CD4-positive, alpha-beta memory T cell (primary cell): ENCODE data around the gene TBX21. TPM values are rescaled to one million over a fixed set of nuclear protein-coding genes. Genes with fewer than 3 reads are reported as not detected.

ENCODE experiments used
- CTCF ChIA-PET: fragments of 350-600 bp; sonication (Branson Sonifier 250); formaldehyde crosslinking; loops from one replicate; lab custom pipeline; 2021; ENCODE audit warnings: inconsistent platforms; ENCODE audit not compliant: partially characterized antibody; lab: Charles Lee
- POLR2A ChIA-PET: fragments of 350-600 bp; sonication (Branson Sonifier 250); formaldehyde crosslinking; loops from one replicate; lab custom pipeline; 2021; ENCODE audit not compliant: partially characterized antibody; lab: Charles Lee
- DNase-seq, 5 donors: peaks; one replicate each; pipeline versions ENCODE4 v3.0.0 to v3.0.0-alpha.2; 2020 to 2022; ENCODE audit warnings: mixed read lengths in 1 of 5
- H3K27ac ChIP-seq: one replicate; pipeline ENCODE4 v1.7.0; 2013; ENCODE audit warnings: low read depth, low read length
- H3K27me3 ChIP-seq: 2 replicates; pipeline ENCODE4 v1.7.0; 2013; ENCODE audit warnings: mild to moderate bottlenecking, low read length, moderate library complexity; ENCODE audit not compliant: insufficient read depth
- H3K36me3 ChIP-seq: 2 replicates; pipeline ENCODE4 v1.7.0; 2013; ENCODE audit warnings: mild to moderate bottlenecking, low read length, moderate library complexity; ENCODE audit not compliant: insufficient read depth
- H3K4me1 ChIP-seq: 2 replicates; pipeline ENCODE4 v1.7.0; 2013; ENCODE audit warnings: mild to moderate bottlenecking, low read length, moderate library complexity; ENCODE audit not compliant: insufficient read depth
- H3K4me3 ChIP-seq, 2 donors: one replicate each; pipeline ENCODE4 v1.7.0; 2013; ENCODE audit warnings: low read length in 2 of 2, mild to moderate bottlenecking in 1 of 2
- H3K9me3 ChIP-seq, 2 donors: one replicate each; pipeline ENCODE4 v1.7.0; 2013; ENCODE audit warnings: low read length in 2 of 2, control low read depth in 1 of 2; ENCODE audit not compliant: control insufficient read depth in 1 of 2
- H3K27ac Mint-ChIP-seq, 7 donors: one replicate each; pipeline ENCODE4 v1.8.0; 2020 to 2021; ENCODE audit warnings: mixed read lengths in 7 of 7, mild to moderate bottlenecking in 6 of 7, inconsistent platforms in 3 of 7, moderate library complexity in 3 of 7
- H3K27me3 Mint-ChIP-seq, 2 donors: one replicate each; pipeline ENCODE4 v1.8.0; 2020 to 2021; ENCODE audit warnings: mixed read lengths in 2 of 2
- H3K36me3 Mint-ChIP-seq, 2 donors: one replicate each; pipeline ENCODE4 v1.8.0; 2020 to 2021; ENCODE audit warnings: mixed read lengths in 2 of 2, inconsistent platforms in 1 of 2, mild to moderate bottlenecking in 1 of 2
- H3K4me1 Mint-ChIP-seq, 4 donors: one replicate each; pipeline ENCODE4 v1.8.0; 2020 to 2021; ENCODE audit warnings: mixed read lengths in 4 of 4, mild to moderate bottlenecking in 1 of 4
- H3K4me3 Mint-ChIP-seq, 8 donors: one replicate each; pipeline ENCODE4 v1.8.0; 2020 to 2021; ENCODE audit warnings: mixed read lengths in 8 of 8, mild to moderate bottlenecking in 7 of 8, moderate library complexity in 6 of 8, inconsistent platforms in 3 of 8
- H3K9me3 Mint-ChIP-seq, 8 donors: one replicate each; pipeline ENCODE4 v1.8.0; 2020 to 2021; ENCODE audit warnings: mixed read lengths in 8 of 8, mild to moderate bottlenecking in 5 of 8, inconsistent platforms in 3 of 8, moderate library complexity in 1 of 8
- intact Hi-C: fragments of 100-400 bp; cut with micrococcal nuclease; formaldehyde crosslinking; loops from one replicate; pipeline ENCODE4 v1.15.1; 2023
- polyA plus RNA-seq, 2 donors: library from polyadenylated mRNA; unstranded; fragments of 300-500 nt; fragmentation: Illumina TruSeq; gene quantifications; one replicate each; pipeline ENCODE4 v1.2.3, GENCODE V29; 2021
- total RNA-seq, 2 experiments: library from RNA; stranded (reverse); gene quantifications; one replicate each; pipeline ENCODE4 v1.2.3, GENCODE V29; 2021

TBX21 gene
- total and polyA plus RNA-seq, 4 experiments from 2014 or later = 6.8 to 17.9 (median 13.6) TPM

GRCh38 chr17:47715669-47716325 is 17.2 kb upstream of the TBX21 start:
- Mint-ChIP-seq H3K4me3 (peak overlapping the region in 4 of 8 donors; percentile 26 to 52 (median 40)), H3K36me3 (no peaks in the 10 kb centered on the region), H3K27me3 (no peaks in the 10 kb centered on the region), H3K9me3 (no peaks in the 10 kb centered on the region), H3K4me1 (peaks cover 46 to 89% (median 71%) of the 10 kb centered on the region in 4 donors), H3K27ac (peak overlapping the region in 6 of 7 donors; percentile 37 to 74 (median 69))
- ChIA-PET CTCF (interaction anchor here (4.3 to 8.2 kb wide), 2 partner anchors 10 to 17 kb away, joined by 22 to 118 read pairs; no protein-coding TSS in a partner anchor), POLR2A (interaction anchor here (1.5 to 1.6 kb wide), 2 partner anchors 8 to 14 kb away, joined by 4 to 5 read pairs; no protein-coding TSS in a partner anchor)
- DNase-seq = peak in 1 of 5 donors; percentile 5
- H3K9me3 ChIP-seq = no peaks in the 10 kb centered on the region
- no peaks in the 10 kb centered on the region for H3K36me3 ChIP-seq
- H3K27me3 ChIP-seq = no peaks in the 10 kb centered on the region
- no peak overlapping the region for H3K27ac ChIP-seq
- intact Hi-C loops = no loop called here
- no peak overlapping the region for H3K4me3 ChIP-seq
- peaks cover 60% of the 10 kb centered on the region for H3K4me1 ChIP-seq

GRCh38 chr17:47716375-47716774 is 16.7 kb upstream of the TBX21 start:
- Mint-ChIP-seq H3K9me3 (no peaks in the 10 kb centered on the region), H3K4me1 (peaks cover 51 to 95% (median 76%) of the 10 kb centered on the region in 4 donors), H3K27me3 (no peaks in the 10 kb centered on the region), H3K27ac (peak overlapping the region in 2 of 7 donors; percentile 27 to 52), H3K4me3 (peak overlapping the region in 1 of 8 donors; percentile 52), H3K36me3 (no peaks in the 10 kb centered on the region)
- H3K36me3 ChIP-seq = no peaks in the 10 kb centered on the region
- H3K4me3 ChIP-seq = no peak overlapping the region
- CTCF ChIA-PET = interaction anchor here (4.3 to 8.2 kb wide), 2 partner anchors 11 to 17 kb away, joined by 22 to 118 read pairs; no protein-coding TSS in a partner anchor
- no peak overlapping the region for H3K27ac ChIP-seq
- POLR2A ChIA-PET = interaction anchor here (1.5 kb wide), 1 partner anchor 9 kb away, joined by 5 read pairs; no protein-coding TSS in a partner anchor
- no peaks in the 10 kb centered on the region for H3K27me3 ChIP-seq
- no peaks in the 10 kb centered on the region for H3K9me3 ChIP-seq
- peak in 1 of 5 donors; percentile 14 for DNase-seq
- intact Hi-C loops = no loop called here
- H3K4me1 ChIP-seq = peaks cover 66% of the 10 kb centered on the region

GRCh38 chr17:47717261-47717697 is 15.8 kb upstream of the TBX21 start:
- no peak overlapping the region for H3K4me3 ChIP-seq
- H3K27ac Mint-ChIP-seq = peak overlapping the region in 4 of 7 donors; percentile 9 to 86 (median 26)
- no peaks in the 10 kb centered on the region for H3K27me3 ChIP-seq
- no peaks in the 10 kb centered on the region for H3K36me3 ChIP-seq
- peaks cover 55 to 96% (median 78%) of the 10 kb centered on the region in 4 donors for H3K4me1 Mint-ChIP-seq
- intact Hi-C loops = loop anchor here (1.0 kb wide), 1 partner anchor 18 kb away; no protein-coding TSS in a partner anchor
- peak in 1 of 5 donors; percentile 37 for DNase-seq
- H3K9me3 ChIP-seq = no peaks in the 10 kb centered on the region
- no peaks in the 10 kb centered on the region for H3K36me3 Mint-ChIP-seq
- peak overlapping the region in 2 of 8 donors; percentile 52 to 75 for H3K4me3 Mint-ChIP-seq
- H3K9me3 Mint-ChIP-seq = no peaks in the 10 kb centered on the region
- H3K27ac ChIP-seq = no peak overlapping the region
- ChIA-PET POLR2A (interaction anchor here (2.3 to 2.6 kb wide), 2 partner anchors 17 to 21 kb away, joined by 7 to 8 read pairs; no protein-coding TSS in a partner anchor), CTCF (interaction anchor here (1.1 to 8.2 kb wide), 4 partner anchors 12 to 23 kb away, joined by 4 to 118 read pairs (median 14); no protein-coding TSS in a partner anchor)
- no peaks in the 10 kb centered on the region for H3K27me3 Mint-ChIP-seq
- H3K4me1 ChIP-seq = peaks cover 75% of the 10 kb centered on the region

GRCh38 chr17:47717979-47718621 is 14.9 kb upstream of the TBX21 start:
- ChIA-PET CTCF (interaction anchor here (0.7 to 8.2 kb wide), 10 partner anchors 10 to 55 kb away, joined by 3 to 118 read pairs (median 6); partner anchors contain the start of gene TBX21), POLR2A (interaction anchor here (0.8 to 2.8 kb wide), 13 partner anchors 9 to 69 kb away, joined by 3 to 44 read pairs (median 8); partner anchors contain the start of genes KPNB1, TBKBP1 and TBX21)
- Histone ChIP-seq H3K4me3 (no peak overlapping the region), H3K9me3 (no peaks in the 10 kb centered on the region), H3K4me1 (peaks cover 77% of the 10 kb centered on the region), H3K27me3 (no peaks in the 10 kb centered on the region), H3K27ac (no peak overlapping the region), H3K36me3 (no peaks in the 10 kb centered on the region)
- no peaks in the 10 kb centered on the region for H3K36me3 Mint-ChIP-seq
- peak overlapping the region in 6 of 7 donors; percentile 5 to 86 (median 68) for H3K27ac Mint-ChIP-seq
- peak in 1 of 5 donors; percentile 56 for DNase-seq
- no peaks in the 10 kb centered on the region for H3K9me3 Mint-ChIP-seq
- no peaks in the 10 kb centered on the region for H3K27me3 Mint-ChIP-seq
- peaks cover 53 to 91% (median 78%) of the 10 kb centered on the region in 4 donors for H3K4me1 Mint-ChIP-seq
- intact Hi-C loops = loop anchor here (1.0 kb wide), 1 partner anchor 19 kb away; no protein-coding TSS in a partner anchor
- H3K4me3 Mint-ChIP-seq = peak overlapping the region in 6 of 8 donors; percentile 17 to 75 (median 52)

- no peaks in the 10 kb centered on the region for H3K27me3 ChIP-seq
- H3K4me1 ChIP-seq = peaks cover 75% of the 10 kb centered on the region
- Mint-ChIP-seq H3K27me3 (no peaks in the 10 kb centered on the region), H3K9me3 (no peaks in the 10 kb centered on the region), H3K27ac (peak overlapping the region; percentile 37 to 86 (median 74)), H3K36me3 (no peaks in the 10 kb centered on the region), H3K4me1 (peaks cover 53 to 87% (median 74%) of the 10 kb centered on the region in 4 donors), H3K4me3 (peak overlapping the region in 7 of 8 donors; percentile 19 to 75 (median 58))
- ChIA-PET POLR2A (interaction anchor here (0.8 to 2.8 kb wide), 13 partner anchors 8 to 69 kb away, joined by 3 to 44 read pairs (median 8); partner anchors contain the start of genes KPNB1, TBKBP1 and TBX21), CTCF (interaction anchor here (0.7 to 8.2 kb wide), 10 partner anchors 11 to 56 kb away, joined by 3 to 118 read pairs (median 6); partner anchors contain the start of gene TBX21)
- peak in 1 of 5 donors; percentile 30 for DNase-seq
- no peaks in the 10 kb centered on the region for H3K9me3 ChIP-seq
- H3K27ac ChIP-seq = no peak overlapping the region
- intact Hi-C loops = loop anchor here (1.0 kb wide), 1 partner anchor 14 kb away; no protein-coding TSS in a partner anchor
- no peaks in the 10 kb centered on the region for H3K36me3 ChIP-seq
- H3K4me3 ChIP-seq = no peak overlapping the region
Observed at GRCh38 chr17:47718634-47719405, 14.2 kb upstream of the TBX21 start.
